Peyer's patch (tissue), 4 donors: ENCODE measurements around the gene PAPOLG.

ENCODE experiments used
- POLR2A ChIP-seq, 2 donors: fragments of 450-650 bp; IDR thresholded peaks; one replicate each; pipeline ENCODE4 v1.5.1; 2017; ENCODE audit warnings: antibody characterized with exemption in 2 of 2, mild to moderate bottlenecking in 2 of 2, moderate library complexity in 2 of 2
- TF ChIP-seq, protein P1 (sequence below), 6 experiments: fragments of 450-650 bp in 4 of 6; fragments of 200-600 bp in 2 of 6; sonication (generic) in 1 of 6; IDR thresholded peaks; one replicate each; pipeline ENCODE4 v1.5.1; 2017 to 2019; ENCODE audit warnings: antibody characterized with exemption in 6 of 6, mild to moderate bottlenecking in 3 of 6, moderate library complexity in 1 of 6

DNA sequence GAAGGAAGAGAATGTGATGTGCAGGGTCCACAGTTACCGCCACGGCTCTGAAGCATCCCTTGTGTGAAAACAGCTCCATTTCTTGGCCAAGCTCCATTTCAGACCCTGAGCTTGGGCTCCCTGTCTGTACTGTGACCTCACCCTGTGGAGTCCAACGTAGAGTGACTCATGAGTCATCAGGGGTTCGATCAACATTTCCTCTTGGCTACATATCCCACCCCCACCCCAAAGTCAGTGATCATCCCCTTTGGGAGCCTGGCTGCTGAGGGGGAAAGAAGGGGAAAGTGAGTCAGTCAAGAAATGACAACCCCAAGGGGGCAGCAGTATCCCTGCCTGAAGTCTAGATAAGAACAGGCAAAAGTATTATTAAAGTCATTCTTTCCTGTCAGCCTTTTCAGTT, 62.2 kb downstream of the PAPOLG start:
- TF ChIP-seq, protein P1, sequence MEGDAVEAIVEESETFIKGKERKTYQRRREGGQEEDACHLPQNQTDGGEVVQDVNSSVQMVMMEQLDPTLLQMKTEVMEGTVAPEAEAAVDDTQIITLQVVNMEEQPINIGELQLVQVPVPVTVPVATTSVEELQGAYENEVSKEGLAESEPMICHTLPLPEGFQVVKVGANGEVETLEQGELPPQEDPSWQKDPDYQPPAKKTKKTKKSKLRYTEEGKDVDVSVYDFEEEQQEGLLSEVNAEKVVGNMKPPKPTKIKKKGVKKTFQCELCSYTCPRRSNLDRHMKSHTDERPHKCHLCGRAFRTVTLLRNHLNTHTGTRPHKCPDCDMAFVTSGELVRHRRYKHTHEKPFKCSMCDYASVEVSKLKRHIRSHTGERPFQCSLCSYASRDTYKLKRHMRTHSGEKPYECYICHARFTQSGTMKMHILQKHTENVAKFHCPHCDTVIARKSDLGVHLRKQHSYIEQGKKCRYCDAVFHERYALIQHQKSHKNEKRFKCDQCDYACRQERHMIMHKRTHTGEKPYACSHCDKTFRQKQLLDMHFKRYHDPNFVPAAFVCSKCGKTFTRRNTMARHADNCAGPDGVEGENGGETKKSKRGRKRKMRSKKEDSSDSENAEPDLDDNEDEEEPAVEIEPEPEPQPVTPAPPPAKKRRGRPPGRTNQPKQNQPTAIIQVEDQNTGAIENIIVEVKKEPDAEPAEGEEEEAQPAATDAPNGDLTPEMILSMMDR (IDR thresholded peaks at IDR 0.05), result peak in 1 of 6 experiments; percentile 15
- TF ChIP-seq POLR2A (IDR thresholded peaks at IDR 0.05), result no peak
